HG03025 (cell line): ENCODE measurements around the gene CMPK1.

Experiments used
- ATAC-seq: cut with Tn5 transposase; IDR thresholded peaks from one replicate; pipeline ENCODE4 v1.9.1; 2021; ENCODE audit warnings: mild to moderate bottlenecking, moderate library complexity; ENCODE audit not compliant: unreplicated experiment, low FRiP score

CMPK1 gene

DNA sequence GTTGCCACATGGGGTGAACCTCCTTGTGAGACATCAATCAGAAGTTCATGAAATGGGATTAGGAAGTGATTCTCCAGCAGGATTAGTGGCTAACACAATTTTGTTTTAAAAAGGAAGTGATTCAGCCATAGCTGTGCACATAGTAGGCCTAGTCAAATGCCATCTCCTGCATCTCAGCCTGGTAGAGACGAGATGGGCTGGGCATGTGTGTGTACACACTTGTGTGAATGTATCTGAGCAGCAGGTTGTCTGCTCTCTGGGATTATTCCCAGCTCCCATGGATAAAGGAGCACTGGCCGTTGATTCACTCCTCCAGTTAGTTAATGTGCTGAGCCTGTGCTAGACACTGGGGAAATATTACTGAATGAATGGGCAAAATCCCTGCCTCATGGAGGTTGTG lies 84.5 kb downstream of the CMPK1 start:
- no peak for ATAC-seq

DNA sequence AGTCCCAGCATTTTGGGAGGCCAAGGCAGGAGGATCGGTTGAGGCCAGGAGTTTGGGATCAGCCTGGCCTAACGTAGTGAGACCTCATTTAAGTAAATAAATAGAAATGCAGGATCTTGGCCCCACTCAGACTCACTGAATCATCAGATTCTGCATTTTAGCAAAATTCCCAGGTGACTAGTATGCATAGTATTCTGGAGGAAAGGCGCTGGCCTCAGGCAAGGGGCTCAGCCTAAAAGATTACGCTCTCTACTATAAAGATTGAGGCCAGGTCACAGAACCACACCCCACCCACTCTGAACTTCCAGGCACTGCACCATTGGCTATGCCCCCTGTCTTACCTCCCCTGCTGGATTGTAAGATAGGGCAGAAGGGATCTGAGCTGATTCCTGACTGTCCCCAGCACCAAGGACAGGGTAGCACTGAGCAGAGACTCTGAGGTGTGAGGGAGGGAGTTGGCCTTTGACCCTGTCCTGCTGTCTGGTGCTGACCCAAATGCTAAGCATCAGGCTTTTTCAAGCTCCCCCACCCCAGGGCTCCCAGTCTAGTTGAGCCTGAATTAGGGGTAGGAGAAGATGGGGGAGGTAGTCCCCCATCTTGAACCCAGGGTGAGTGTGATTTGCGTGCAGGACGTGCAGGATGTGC lies 85.2 kb downstream of the CMPK1 start:
- ATAC-seq: no peak

DNA sequence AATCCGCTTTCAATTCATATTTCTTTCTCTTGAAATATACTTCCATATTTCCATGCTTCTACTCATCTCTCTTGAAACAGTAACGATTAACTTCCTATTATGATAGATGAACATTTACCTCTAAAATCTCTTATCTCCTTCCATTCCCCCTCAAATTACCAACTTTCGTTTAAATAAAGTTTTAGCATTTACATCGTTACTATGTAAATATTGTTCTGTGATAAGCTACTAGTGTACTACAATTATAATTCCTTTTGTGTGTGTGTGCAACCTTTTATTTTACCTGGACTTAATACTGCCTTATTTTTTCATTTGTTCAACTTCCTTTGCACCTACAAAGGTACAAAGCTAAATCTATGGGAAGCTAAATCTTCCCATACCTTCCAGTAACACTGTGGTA lies 87.0 kb downstream of the CMPK1 start:
- no peak for ATAC-seq

DNA sequence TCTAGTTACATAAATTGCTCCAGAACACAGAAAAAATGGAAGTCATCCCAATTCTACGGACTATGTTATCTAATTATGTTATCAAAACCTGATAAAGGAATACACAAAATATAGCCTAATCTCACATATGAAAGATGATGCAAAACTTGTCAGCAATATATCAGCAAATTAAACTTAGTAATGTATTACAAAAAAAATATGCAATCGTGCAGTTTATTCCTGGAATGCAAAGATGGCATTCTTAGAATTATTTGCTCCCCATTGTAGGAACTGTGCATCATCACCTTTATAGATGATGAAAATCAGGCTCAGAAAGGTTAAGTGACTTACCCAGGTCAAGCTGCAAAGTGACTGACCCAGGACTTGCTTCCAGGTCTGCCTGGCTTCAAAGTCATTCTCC lies 90.3 kb downstream of the CMPK1 start:
- ATAC-seq: no peak

DNA sequence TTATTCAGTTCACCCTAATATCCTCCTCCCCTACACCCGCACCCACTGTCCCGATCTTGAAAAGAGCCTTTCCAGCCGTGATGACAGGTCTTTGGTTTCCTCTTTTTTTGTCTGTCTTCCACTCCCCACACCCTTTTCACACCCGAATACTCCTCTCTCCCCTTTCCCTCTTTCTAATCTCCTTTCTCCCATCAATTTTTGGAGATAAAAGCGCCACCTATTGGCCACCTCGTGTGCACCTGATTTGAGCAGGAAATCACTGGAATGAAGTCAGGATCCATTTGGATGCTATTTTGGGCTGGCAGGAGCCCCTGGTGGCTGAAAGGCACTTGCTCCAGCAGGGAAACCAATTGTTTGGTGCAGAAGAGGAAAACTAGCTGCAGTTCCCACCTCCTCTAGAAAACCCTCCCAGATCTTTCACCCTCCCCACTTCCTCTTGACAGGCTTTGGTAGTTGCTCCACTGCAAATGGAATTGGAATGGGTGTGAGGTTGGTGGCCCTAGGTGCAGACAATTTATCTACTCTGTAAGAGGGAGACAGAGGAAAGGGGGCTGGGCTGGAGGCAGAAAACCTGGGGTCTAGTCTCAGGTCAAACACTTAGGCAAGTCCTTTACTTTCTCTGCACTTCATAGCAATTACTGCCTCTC lies 90.9 kb downstream of the CMPK1 start:
- no peak for ATAC-seq
